ENCODE measurements around the gene ALX4.

GRCh38 chr11:44301564-44302271 is 8.2 kb downstream of the ALX4 start:
- TF ChIP-seq, protein P1, sequence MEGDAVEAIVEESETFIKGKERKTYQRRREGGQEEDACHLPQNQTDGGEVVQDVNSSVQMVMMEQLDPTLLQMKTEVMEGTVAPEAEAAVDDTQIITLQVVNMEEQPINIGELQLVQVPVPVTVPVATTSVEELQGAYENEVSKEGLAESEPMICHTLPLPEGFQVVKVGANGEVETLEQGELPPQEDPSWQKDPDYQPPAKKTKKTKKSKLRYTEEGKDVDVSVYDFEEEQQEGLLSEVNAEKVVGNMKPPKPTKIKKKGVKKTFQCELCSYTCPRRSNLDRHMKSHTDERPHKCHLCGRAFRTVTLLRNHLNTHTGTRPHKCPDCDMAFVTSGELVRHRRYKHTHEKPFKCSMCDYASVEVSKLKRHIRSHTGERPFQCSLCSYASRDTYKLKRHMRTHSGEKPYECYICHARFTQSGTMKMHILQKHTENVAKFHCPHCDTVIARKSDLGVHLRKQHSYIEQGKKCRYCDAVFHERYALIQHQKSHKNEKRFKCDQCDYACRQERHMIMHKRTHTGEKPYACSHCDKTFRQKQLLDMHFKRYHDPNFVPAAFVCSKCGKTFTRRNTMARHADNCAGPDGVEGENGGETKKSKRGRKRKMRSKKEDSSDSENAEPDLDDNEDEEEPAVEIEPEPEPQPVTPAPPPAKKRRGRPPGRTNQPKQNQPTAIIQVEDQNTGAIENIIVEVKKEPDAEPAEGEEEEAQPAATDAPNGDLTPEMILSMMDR (IDR thresholded peaks at IDR 0.05) = no peak
- no peak for TF ChIP-seq POLR2A (IDR thresholded peaks at IDR 0.05; ENCODE audit: low read depth)
